ENCODE results near the gene KRTAP19-8.

Gene KRTAP19-8

DNA sequence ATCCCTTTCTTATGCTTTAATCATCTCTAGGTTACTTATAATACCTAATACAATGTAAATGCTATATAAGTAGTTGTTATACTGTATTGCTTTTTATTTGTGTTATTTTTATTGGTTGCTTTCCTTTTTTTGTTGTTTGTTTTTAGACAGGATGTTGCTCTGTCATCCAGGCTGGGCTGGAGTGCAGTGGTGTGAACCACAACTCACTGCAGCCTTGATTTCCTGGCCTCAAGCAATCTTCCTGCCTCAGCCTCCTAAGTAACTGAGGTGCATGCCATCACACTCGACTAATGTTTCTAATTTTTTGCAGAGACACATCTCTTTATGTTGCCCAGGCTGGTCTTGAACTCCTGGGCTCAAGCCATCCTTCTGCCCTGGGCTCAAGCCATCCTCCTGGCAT, 26.9 kb downstream of the KRTAP19-8 start:
- no peak for DNase-seq

DNA sequence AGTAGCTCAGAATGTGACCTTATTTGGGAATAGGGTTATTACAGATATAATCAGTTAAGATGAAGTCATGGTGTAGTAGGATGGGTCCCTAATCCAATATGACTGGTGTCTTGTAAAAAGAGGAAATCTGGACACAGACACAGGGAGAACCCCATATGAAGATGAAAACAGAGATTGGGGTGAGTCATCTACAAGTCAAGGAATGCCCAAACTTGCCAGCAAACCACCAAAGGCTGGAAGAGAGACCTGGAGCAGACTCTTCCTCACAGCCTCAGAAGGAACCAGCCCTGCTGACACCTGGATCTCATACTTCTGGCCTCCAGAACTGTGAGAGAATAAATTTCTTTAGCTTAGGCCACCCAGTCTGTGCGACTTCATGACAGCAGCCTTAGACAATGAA, 29.9 kb downstream of the KRTAP19-8 start:
- DNase-seq: no peak

DNA sequence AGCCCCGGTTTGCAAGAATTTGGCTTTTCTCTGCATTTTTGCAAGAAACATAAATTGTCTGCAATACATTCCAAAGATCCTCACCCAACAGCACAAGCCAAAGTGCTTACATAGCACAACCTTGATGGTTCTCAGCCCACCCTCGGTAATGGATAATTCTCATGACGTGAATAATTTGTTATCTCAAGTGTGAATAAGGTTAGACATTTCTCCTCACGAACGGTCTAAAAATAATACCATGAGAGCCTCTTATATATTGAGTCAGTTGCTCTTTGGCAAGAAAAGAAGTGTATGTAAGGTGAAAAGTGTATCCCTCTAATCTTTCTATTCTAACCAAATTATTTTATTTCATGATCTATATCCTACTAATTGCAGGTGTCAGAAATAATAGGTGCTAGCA, 33.3 kb downstream of the KRTAP19-8 start:
- no peak for DNase-seq

DNA sequence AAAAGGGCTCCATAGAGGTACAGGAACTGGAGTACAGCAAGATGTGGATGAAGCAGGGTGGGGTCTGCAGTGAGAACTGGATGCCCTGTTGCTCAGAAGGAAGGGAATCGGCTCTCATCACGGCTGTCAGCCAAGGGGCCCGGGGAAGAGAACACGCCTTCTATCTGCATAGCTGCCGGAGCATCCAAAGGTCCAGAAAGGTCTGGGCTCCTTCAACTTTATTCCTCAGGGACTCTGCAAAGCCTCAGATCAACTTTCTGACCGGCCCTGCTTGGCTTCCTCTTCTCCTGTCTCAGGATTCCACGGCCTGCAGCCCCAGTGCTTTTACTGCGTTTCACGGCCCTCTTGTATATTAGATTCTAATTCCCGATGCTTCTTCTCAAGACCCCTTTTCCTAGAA, 34.8 kb downstream of the KRTAP19-8 start:
- no peak for DNase-seq

DNA sequence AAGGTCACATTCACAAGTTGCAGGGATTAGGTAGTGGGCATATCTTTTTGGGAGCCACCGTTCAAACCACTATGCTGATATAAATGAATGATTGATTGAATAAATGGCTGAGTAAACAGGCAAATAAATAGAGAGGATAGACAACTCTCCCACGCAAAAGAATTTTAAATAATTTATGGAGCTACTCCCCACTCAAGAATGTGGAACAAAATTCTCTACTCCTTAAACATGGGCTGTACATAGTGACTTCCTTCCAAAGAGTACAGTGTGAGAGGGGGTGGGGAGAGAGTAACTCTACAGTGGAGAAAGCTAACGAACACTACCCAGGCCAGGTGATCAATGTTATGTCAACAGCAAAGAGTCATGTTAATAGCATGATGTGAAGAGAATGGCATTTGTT, 40.7 kb downstream of the KRTAP19-8 start:
- DNase-seq: no peak

DNA sequence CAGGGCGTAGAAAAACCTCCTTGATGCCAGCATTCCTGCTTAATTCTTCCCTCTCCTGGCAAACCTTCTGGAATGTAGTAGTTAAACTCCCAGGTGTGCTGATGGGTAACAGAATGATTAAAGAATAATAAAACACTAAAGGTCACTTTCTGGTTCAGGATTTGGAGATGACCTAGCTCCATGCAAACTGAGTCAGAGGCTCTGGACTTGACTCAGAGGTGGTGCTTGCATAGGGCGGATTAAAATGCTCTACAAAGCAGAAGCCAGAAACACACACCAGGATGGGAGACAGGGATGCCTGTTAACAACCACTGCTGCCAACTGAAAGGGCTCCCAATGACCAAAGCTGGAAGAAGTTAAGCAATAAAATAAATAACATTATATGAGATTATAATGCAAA, 41.5 kb downstream of the KRTAP19-8 start:
- no peak for DNase-seq

DNA sequence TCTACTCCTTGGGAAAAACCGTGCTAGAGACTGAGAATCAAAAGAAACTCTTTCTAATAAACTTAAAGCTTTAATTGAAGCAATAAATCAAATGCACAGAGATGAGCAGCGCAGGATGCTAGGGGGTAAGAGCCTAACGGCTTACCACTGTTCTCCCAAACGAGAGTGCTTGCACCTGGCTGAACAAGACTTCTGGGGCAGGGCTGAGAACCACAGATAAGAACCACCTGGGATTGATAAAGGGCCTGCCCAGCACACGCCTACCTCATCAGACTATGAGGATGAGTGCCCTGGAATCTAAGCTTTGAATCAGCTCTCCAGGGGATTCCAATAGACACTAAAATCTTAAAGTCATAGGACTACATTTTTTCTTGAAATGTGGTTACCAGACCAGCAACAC, 43.3 kb downstream of the KRTAP19-8 start:
- DNase-seq: no peak

DNA sequence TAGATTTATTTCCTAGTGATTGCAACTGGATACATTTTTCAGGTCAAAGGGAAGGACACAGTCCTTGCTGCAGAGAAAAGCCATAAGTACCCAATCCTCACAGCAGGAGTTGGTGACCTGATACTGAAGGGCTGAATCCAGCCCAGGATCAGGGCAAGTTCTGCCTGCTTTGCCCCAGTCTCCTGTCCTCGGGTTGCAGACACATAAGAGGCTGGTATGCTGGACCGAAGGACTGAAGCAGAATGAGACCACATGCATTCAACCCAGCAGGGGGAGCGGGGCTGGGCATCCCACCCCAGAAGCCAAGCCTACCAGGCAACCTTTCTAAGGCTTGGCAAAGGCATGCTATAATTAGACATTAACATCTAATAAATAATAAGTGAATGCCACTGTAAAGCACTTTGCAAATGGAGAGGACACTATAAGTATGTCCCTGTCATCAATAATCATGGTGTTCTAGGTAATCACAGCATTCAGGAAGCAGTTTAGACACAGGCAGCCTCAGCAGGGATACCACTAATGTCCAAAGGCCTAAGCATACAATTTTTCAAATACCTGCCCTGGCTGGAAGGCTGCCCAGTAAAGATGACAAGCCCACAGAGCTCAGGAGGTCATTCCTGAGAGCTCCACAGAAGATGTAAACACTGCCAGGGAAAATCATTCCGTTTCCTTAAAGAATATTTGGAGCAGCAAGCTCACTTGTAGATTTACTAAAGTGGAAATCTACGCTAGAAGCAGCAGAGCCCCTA, 47.6 kb downstream of the KRTAP19-8 start:
- no peak for DNase-seq

DNA sequence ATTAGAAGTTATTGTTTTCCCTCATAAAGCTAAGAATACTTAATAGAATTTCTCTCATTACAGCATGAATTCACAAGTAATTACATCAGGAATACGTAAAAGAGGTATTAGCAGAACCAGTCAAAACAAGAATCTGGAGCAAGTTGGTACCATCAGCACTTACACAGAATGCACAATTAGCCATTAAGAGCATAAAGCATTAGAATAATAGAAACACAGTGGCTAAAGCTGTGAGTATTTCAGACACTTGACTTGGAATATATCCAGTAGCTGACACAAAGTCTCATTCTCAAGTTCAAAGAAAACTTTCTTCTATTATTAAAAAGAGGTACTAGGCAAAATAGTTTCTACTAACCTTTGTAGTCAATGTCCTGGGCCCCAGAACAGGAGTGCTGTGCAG, 49.6 kb downstream of the KRTAP19-8 start:
- DNase-seq: no peak

All from stimulated activated CD4-positive, alpha-beta T cell treated with anti-CD3 and anti-CD28 coated beads, Interleukin-4, amount 100 ng/mL, for 4 hours (primary cell).